OCI-LY3 (cell line): ENCODE measurements around the gene FRMD1.

ENCODE experiments used
- H2AFZ ChIP-seq: fragments of 200-600, 300-600 bp; shearing (Covaris generic); 2 replicates; pipeline ENCODE4 v1.6.0; 2014; ENCODE audit warnings: antibody characterized with exemption, low read depth, low read length
- H3K27ac ChIP-seq: fragments of 200-600, 300-600 bp; sonication (generic); 2 replicates; pipeline ENCODE4 v1.5.1; 2014; ENCODE audit warnings: mild to moderate bottlenecking, low read length, moderate library complexity, mixed read lengths
- H3K27me3 ChIP-seq: fragments of 200-600, 300-600 bp; sonication (generic); 2 replicates; pipeline ENCODE4 v1.6.1; 2014; ENCODE audit warnings: low read depth, low read length, mixed read lengths
- H3K36me3 ChIP-seq: fragments of 200-600, 300-600 bp; sonication (generic); replicated peaks from 2 replicates; pipeline ENCODE3; 2014; ENCODE audit warnings: low read depth, low read length, mixed read lengths
- H3K4me1 ChIP-seq: fragments of 300-600, 200-600 bp; sonication (generic); 2 replicates; pipeline ENCODE4 v1.6.1; 2014; ENCODE audit warnings: low read length, mixed read lengths
- H3K4me2 ChIP-seq: fragments of 200-600, 300-600 bp; sonication (generic); 2 replicates; pipeline ENCODE4 v1.6.1; 2014; ENCODE audit warnings: low read length, mixed read lengths
- H3K4me3 ChIP-seq: fragments of 300-600, 200-600 bp; sonication (generic); 2 replicates; pipeline ENCODE4 v1.5.1; 2014; ENCODE audit warnings: antibody characterized with exemption, mild to moderate bottlenecking, low read length, moderate library complexity
- H3K79me2 ChIP-seq: fragments of 300-600, 200-600 bp; shearing (Covaris generic); 2 replicates; pipeline ENCODE4 v1.6.1; 2014; ENCODE audit warnings: mild to moderate bottlenecking, low read length, mixed read lengths
- H3K9ac ChIP-seq: fragments of 300-600, 200-600 bp; shearing (Covaris generic); 2 replicates; pipeline ENCODE4 v1.6.0; 2014; ENCODE audit warnings: mild to moderate bottlenecking, low read length, moderate library complexity
- H3K9me3 ChIP-seq: fragments of 200-600, 300-600 bp; shearing (Covaris generic); 2 replicates; pipeline ENCODE4 v1.6.1; 2014; ENCODE audit warnings: low read length, mixed read lengths; ENCODE audit not compliant: insufficient read depth
- H4K20me1 ChIP-seq: fragments of 200-600, 300-600 bp; sonication (generic); 2 replicates; pipeline ENCODE4 v1.6.1; 2016; ENCODE audit warnings: low read length, mixed read lengths; ENCODE audit not compliant: insufficient read depth
- CTCF ChIP-seq: fragments of 200-600, 300-600 bp; sonication (generic); IDR thresholded peaks from 2 replicates; pipeline ENCODE4 v1.5.1; 2014; ENCODE audit warnings: antibody characterized with exemption, low read length, low read depth
- EZH2phosphoT487 ChIP-seq: fragments of 200-600 bp; shearing (Covaris generic); IDR thresholded peaks from 2 replicates; pipeline ENCODE4 v1.6.1; 2018; ENCODE audit warnings: antibody characterized with exemption, mixed run types, low read depth

FRMD1 gene

GRCh38 chr6:168088161-168089053 is 9.4 kb upstream of the FRMD1 start:
- TF ChIP-seq CTCF (no peak), EZH2phosphoT487 (no peak)
- H3K27ac ChIP-seq: no peak overlapping the region

GRCh38 chr6:168087436-168088160 is 8.6 kb upstream of the FRMD1 start:
- Histone ChIP-seq H3K9me3 (no peaks in the 10 kb centered on the region), H3K27ac (no peak overlapping the region), H3K9ac (no peak overlapping the region), H3K27me3 (no peaks in the 10 kb centered on the region), H2AFZ (no peak overlapping the region), H4K20me1 (no peaks in the 10 kb centered on the region), H3K4me2 (no peak overlapping the region), H3K4me1 (no peaks in the 10 kb centered on the region), H3K79me2 (no peaks in the 10 kb centered on the region), H3K36me3 (no peaks in the 10 kb centered on the region), H3K4me3 (no peak overlapping the region)
- no peak for TF ChIP-seq CTCF
- TF ChIP-seq EZH2phosphoT487: no peak

More at GRCh38 chr6:168088161-168089053, 9.4 kb upstream of the FRMD1 start:
- Histone ChIP-seq H3K4me2 (no peak overlapping the region), H3K36me3 (no peaks in the 10 kb centered on the region), H3K4me1 (no peaks in the 10 kb centered on the region), H4K20me1 (no peaks in the 10 kb centered on the region), H3K79me2 (no peaks in the 10 kb centered on the region), H3K9me3 (no peaks in the 10 kb centered on the region), H3K27me3 (no peaks in the 10 kb centered on the region), H3K9ac (no peak overlapping the region), H3K4me3 (no peak overlapping the region), H2AFZ (no peak overlapping the region)

- Histone ChIP-seq H2AFZ (no peak overlapping the region), H4K20me1 (no peaks in the 10 kb centered on the region), H3K4me2 (no peak overlapping the region), H3K4me1 (no peaks in the 10 kb centered on the region), H3K36me3 (no peaks in the 10 kb centered on the region), H3K27me3 (no peaks in the 10 kb centered on the region), H3K4me3 (no peak overlapping the region), H3K9ac (no peak overlapping the region), H3K79me2 (no peaks in the 10 kb centered on the region), H3K27ac (no peak overlapping the region), H3K9me3 (no peaks in the 10 kb centered on the region)
- TF ChIP-seq CTCF (no peak), EZH2phosphoT487 (no peak)
Measured at GRCh38 chr6:168086616-168087015, 7.6 kb upstream of the FRMD1 start.

DNA sequence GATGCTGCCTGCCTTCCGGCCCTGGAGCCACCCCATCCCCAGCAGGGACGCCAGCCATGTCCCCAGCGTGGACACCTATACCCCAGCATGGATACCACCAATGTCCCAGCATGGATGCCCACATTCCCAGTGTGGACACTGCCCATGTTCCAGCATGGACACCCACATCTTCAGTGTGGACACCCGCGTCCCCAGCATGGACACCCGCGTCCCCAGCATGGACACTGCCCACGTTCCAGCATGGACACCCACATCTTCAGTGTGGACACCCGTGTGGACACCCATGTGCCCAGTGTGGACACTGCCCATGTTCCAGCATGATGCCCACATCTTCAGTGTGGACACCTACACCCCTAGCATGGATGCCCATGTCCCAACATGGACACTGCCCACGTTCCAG is 7.1 kb upstream of the FRMD1 start:
- no peaks in the 10 kb centered on the region for H3K9me3 ChIP-seq
- no peak overlapping the region for H3K4me2 ChIP-seq
- no peaks in the 10 kb centered on the region for H3K79me2 ChIP-seq
- H4K20me1 ChIP-seq: no peaks in the 10 kb centered on the region
- H3K27ac ChIP-seq: no peak overlapping the region
- TF ChIP-seq CTCF: no peak
- no peak for TF ChIP-seq EZH2phosphoT487
- no peak overlapping the region for H3K4me3 ChIP-seq
- H3K36me3 ChIP-seq: no peaks in the 10 kb centered on the region
- H3K27me3 ChIP-seq: no peaks in the 10 kb centered on the region
- no peaks in the 10 kb centered on the region for H3K4me1 ChIP-seq
- no peak overlapping the region for H3K9ac ChIP-seq
- no peak overlapping the region for H2AFZ ChIP-seq
